Measurements from ENCODE around the gene TSC22D4. TPM values are rescaled to one million over a fixed set of nuclear protein-coding genes. Genes with fewer than 3 reads are reported as not detected.
A peak's percentile ranks its signal among the peaks of the same experiment; 100 is the strongest.

Gene TSC22D4
- total RNA-seq, 1 donor from 2014 or later: 18.1 TPM

GRCh38 chr7:100428967-100429636 is 49.9 kb downstream of the TSC22D4 start:
- peak; percentile 100 for DNase-seq (ENCODE audit: low spot score)

- peak; percentile 99 for DNase-seq (ENCODE audit: low spot score)
Measured at GRCh38 chr7:100428199-100428966, 50.6 kb downstream of the TSC22D4 start, which contains the start of gene ZCWPW1. TSS of gene ZCWPW1 (minus strand) at chr7:100428703. CDS start at chr7:100420649, 8,054 bp downstream.

- DNase-seq (ENCODE audit: low spot score): no peak
Measured at GRCh38 chr7:100427762-100428198, 51.2 kb downstream of the TSC22D4 start.

GRCh38 chr7:100426516-100426915 is 52.5 kb downstream of the TSC22D4 start:
- DNase-seq (ENCODE audit: low spot score): no peak

- DNase-seq (ENCODE audit: low spot score): no peak
Measured at GRCh38 chr7:100425347-100425746, 53.7 kb downstream of the TSC22D4 start.

GRCh38 chr7:100423315-100423714 is 55.7 kb downstream of the TSC22D4 start:
- no peak for DNase-seq (ENCODE audit: low spot score)

GRCh38 chr7:100419660-100420226 is 59.3 kb downstream of the TSC22D4 start:
- DNase-seq (ENCODE audit: low spot score): no peak

GRCh38 chr7:100418930-100419659 is 59.9 kb downstream of the TSC22D4 start:
- no peak for DNase-seq (ENCODE audit: low spot score)

Other genes starting within 250 kb of the TSC22D4 start
- gene SPDYE3, start 171.5 kb downstream of the TSC22D4 start, total RNA-seq (ENCODE audit: insufficient read depth, low replicate concordance): 1.2 TPM
- 21.9 TPM for gene PILRB, start 121.1 kb downstream of the TSC22D4 start, total RNA-seq (ENCODE audit: insufficient read depth, low replicate concordance)
- gene PILRA, start 105.7 kb downstream of the TSC22D4 start, total RNA-seq (ENCODE audit: insufficient read depth, low replicate concordance): not detected
- 11.8 TPM for gene ZCWPW1, start 50.5 kb downstream of the TSC22D4 start, total RNA-seq (ENCODE audit: insufficient read depth, low replicate concordance)
- gene MEPCE, start 49.4 kb downstream of the TSC22D4 start, total RNA-seq (ENCODE audit: insufficient read depth, low replicate concordance): 20.9 TPM
- 0.96 TPM for gene PPP1R35, start 42.7 kb downstream of the TSC22D4 start, total RNA-seq (ENCODE audit: insufficient read depth, low replicate concordance)
- gene SPACDR, start 15.0 kb downstream of the TSC22D4 start, total RNA-seq (ENCODE audit: insufficient read depth, low replicate concordance): not detected
- 3.6 TPM for gene NYAP1, start 4.7 kb upstream of the TSC22D4 start, total RNA-seq (ENCODE audit: insufficient read depth, low replicate concordance)
- gene AGFG2, start 60.0 kb upstream of the TSC22D4 start, total RNA-seq (ENCODE audit: insufficient read depth, low replicate concordance): 6.3 TPM
- not detected for gene SAP25, start 94.7 kb upstream of the TSC22D4 start, total RNA-seq (ENCODE audit: insufficient read depth, low replicate concordance)
- 30.6 TPM for gene LRCH4, start 106.9 kb upstream of the TSC22D4 start, total RNA-seq (ENCODE audit: insufficient read depth, low replicate concordance)
- not detected for gene FBXO24, start 107.1 kb upstream of the TSC22D4 start, total RNA-seq (ENCODE audit: insufficient read depth, low replicate concordance)
- gene PCOLCE, start 123.1 kb upstream of the TSC22D4 start, total RNA-seq (ENCODE audit: insufficient read depth, low replicate concordance): 101 TPM
- gene MOSPD3, start 133.3 kb upstream of the TSC22D4 start, total RNA-seq (ENCODE audit: insufficient read depth, low replicate concordance): 7.2 TPM
- 2.4 TPM for gene TFR2, start 162.3 kb upstream of the TSC22D4 start, total RNA-seq (ENCODE audit: insufficient read depth, low replicate concordance)
- not detected for gene ACTL6B, start 177.2 kb upstream of the TSC22D4 start, total RNA-seq (ENCODE audit: insufficient read depth, low replicate concordance)
- 60.9 TPM for gene GNB2, start 194.5 kb upstream of the TSC22D4 start, total RNA-seq (ENCODE audit: insufficient read depth, low replicate concordance)
- 14.9 TPM for gene GIGYF1, start 215.0 kb upstream of the TSC22D4 start, total RNA-seq (ENCODE audit: insufficient read depth, low replicate concordance)
- 20.7 TPM for gene POP7, start 226.9 kb upstream of the TSC22D4 start, total RNA-seq (ENCODE audit: insufficient read depth, low replicate concordance)
- gene EPO, start 241.3 kb upstream of the TSC22D4 start, total RNA-seq (ENCODE audit: insufficient read depth, low replicate concordance): not detected